Skeletal muscle satellite cell (primary cell): Measurements from ENCODE around the gene SHC2.

Experiments used
- H3K27me3 ChIP-seq: 2 replicates; pipeline ENCODE4 v1.7.0; 2013; ENCODE audit warnings: low read length; ENCODE audit not compliant: control insufficient read depth, insufficient read depth
- H3K36me3 ChIP-seq: 2 replicates; pipeline ENCODE4 v1.7.0; 2013; ENCODE audit warnings: mild to moderate bottlenecking, control low read depth, low read length; ENCODE audit not compliant: insufficient read depth
- H3K4me1 ChIP-seq: 2 replicates; pipeline ENCODE4 v1.7.0; 2013; ENCODE audit warnings: low read length; ENCODE audit not compliant: control insufficient read depth, insufficient read depth
- H3K4me2 ChIP-seq: 2 replicates; pipeline ENCODE4 v1.7.0; 2013; ENCODE audit warnings: mild to moderate bottlenecking, low read length
- H3K4me3 ChIP-seq: 2 replicates; pipeline ENCODE4 v1.7.0; 2013; ENCODE audit warnings: low read length
- H3K9ac ChIP-seq: 2 replicates; pipeline ENCODE4 v1.7.0; 2013; ENCODE audit warnings: mild to moderate bottlenecking, low read depth, low read length, moderate library complexity
- H3K9me3 ChIP-seq: replicated peaks from 2 replicates; pipeline ENCODE4 v1.7.0; 2013; ENCODE audit warnings: mild to moderate bottlenecking, control low read depth, low read length

The SHC2 gene

DNA sequence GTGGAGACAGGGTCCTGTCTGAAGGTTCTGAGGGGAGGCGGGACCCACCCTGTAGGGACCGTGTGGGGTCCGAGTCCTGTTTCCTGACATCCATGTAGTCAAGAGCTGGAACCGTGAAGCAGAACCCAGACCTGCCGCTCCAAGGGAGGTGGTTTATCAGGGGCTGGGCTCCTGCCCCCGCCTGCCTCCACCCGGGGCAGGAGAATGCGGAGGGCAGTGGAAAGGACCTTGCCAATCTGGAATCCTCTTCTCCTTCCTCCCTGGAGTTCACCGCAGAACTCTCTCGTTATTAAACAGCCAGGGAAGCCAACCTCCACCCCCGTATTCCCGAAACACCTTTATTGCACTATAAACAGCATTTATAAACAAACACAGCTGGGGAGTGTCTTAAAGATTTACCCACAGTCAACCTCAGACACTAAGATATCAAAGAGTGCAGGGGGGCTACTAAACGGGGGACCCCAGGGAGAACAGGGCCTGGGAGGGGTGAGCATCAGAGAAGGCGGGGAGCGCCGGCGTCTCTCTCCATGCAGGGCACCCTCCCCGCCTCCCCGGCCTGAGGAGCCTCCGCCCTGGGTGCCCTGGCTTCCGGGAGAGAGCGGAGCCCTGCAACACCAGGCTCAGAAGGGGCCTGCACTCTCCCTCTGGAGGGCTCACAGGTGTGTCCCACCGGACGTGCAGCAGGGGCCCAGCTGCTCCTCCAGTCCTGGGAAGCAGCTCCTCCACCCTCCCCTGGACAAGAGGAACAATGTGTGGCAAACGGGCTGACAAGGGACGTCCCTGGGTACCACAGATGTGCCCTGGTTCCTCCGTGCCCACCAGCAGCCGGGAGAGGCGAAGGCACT, 55.5 kb downstream of the SHC2 start:
- H3K4me1 ChIP-seq, result peaks cover 2% of the 10 kb centered on the region
- H3K4me2 ChIP-seq, result no peak overlapping the region
- H3K27me3 ChIP-seq, result peaks cover 31% of the 10 kb centered on the region
- H3K4me3 ChIP-seq, result no peak overlapping the region
- no peaks in the 10 kb centered on the region for H3K9me3 ChIP-seq
- no peak overlapping the region for H3K9ac ChIP-seq
- H3K36me3 ChIP-seq, result no peaks in the 10 kb centered on the region

DNA sequence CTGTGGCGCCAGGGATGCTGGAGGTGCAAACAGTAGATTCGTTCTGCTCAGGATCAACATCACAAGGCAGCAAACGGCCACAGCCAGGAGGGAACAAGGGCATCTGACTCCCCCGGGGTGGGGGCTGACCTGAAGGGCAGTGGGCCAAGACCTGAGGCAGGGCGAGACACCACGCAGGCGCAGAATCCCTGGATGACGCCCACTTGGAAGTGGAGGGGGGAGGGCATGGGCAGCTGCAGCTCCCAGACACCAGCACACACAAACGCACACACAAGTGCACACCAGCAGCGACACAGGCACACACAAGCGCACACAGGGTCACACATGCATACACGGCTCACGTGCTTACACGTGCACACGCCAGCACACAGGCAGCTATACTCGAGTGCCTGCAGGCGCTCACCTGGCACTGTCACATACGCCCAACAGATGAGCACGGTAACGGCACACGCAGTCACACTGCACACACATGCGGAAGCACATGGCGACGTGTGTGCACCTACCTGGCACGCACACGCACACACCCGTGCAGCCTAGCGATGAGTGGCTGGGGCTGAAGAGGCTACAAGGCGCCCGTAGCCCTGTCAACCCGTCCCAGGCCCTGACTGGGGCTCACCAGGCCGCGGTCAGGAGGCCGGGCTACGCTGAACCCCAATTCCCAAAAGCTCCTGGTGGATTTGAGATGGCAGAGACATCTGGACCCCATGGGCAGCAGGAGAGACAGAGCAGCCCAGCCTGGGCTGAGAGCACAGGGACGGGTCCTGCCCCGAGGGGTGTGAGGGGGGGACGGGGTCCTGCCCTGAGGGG, 57.4 kb downstream of the SHC2 start:
- H3K9ac ChIP-seq, result no peak overlapping the region
- H3K36me3 ChIP-seq, result no peaks in the 10 kb centered on the region
- H3K27me3 ChIP-seq, result peaks cover 19% of the 10 kb centered on the region
- no peak overlapping the region for H3K4me2 ChIP-seq
- H3K9me3 ChIP-seq, result no peaks in the 10 kb centered on the region
- H3K4me3 ChIP-seq, result no peak overlapping the region
- H3K4me1 ChIP-seq, result no peaks in the 10 kb centered on the region

DNA sequence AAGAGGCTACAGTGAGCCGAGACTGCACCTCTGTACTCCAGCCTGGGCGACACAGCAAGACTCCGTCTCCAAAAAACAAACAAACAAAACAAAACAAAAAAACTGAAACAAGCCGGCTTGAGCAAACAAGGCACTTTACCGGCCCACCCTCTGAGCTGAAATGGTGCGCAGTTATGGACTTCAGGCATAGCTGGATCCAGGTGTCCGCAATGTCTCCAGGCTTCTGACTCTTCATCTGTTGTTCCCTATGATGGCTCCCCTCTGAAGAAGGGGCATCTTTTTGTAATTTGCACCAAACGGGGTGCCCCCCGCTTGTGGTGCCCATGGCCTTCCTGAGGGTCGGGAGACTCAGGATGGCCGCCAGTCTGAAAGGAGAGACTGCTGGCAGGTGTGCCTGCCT, 58.0 kb downstream of the SHC2 start:
- Histone ChIP-seq H3K27me3 (peaks cover 19% of the 10 kb centered on the region), H3K9ac (no peak overlapping the region), H3K9me3 (no peaks in the 10 kb centered on the region), H3K4me2 (no peak overlapping the region), H3K4me3 (no peak overlapping the region), H3K4me1 (no peaks in the 10 kb centered on the region), H3K36me3 (no peaks in the 10 kb centered on the region)

DNA sequence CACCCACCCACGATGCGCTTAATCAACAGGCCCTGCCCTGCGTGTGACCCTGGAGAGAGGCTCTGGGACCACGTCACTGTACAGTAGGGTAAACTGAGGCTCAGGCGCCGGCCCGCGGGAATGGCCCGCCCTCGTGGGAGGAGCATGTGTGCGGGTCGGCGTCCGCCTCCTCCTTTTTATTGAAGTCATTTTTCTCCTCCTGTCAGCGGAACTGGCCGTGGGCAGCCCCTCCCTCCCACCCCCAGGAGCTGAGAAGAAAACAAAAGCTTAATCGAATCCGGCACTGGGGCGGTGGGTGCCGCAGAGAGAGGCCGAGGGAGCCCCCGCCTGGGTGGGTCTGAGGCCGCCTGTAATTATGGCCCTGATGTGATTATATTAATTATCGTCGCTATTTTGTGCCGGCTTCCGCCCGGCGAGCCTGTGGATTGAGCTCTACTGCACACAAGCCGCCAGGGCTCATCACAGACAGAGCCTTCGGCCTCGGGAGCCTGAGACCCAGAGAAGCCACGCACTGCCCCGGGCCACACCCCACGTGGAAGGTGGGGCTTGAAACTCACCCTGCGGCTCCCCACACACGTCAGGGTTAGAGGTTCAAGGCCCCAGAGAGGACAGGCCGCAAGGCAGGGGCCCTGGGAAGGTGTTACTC, 58.8 kb downstream of the SHC2 start:
- peaks cover 19% of the 10 kb centered on the region for H3K27me3 ChIP-seq
- no peak overlapping the region for H3K4me3 ChIP-seq
- no peaks in the 10 kb centered on the region for H3K4me1 ChIP-seq
- H3K36me3 ChIP-seq, result no peaks in the 10 kb centered on the region
- no peak overlapping the region for H3K4me2 ChIP-seq
- H3K9me3 ChIP-seq, result no peaks in the 10 kb centered on the region
- no peak overlapping the region for H3K9ac ChIP-seq

DNA sequence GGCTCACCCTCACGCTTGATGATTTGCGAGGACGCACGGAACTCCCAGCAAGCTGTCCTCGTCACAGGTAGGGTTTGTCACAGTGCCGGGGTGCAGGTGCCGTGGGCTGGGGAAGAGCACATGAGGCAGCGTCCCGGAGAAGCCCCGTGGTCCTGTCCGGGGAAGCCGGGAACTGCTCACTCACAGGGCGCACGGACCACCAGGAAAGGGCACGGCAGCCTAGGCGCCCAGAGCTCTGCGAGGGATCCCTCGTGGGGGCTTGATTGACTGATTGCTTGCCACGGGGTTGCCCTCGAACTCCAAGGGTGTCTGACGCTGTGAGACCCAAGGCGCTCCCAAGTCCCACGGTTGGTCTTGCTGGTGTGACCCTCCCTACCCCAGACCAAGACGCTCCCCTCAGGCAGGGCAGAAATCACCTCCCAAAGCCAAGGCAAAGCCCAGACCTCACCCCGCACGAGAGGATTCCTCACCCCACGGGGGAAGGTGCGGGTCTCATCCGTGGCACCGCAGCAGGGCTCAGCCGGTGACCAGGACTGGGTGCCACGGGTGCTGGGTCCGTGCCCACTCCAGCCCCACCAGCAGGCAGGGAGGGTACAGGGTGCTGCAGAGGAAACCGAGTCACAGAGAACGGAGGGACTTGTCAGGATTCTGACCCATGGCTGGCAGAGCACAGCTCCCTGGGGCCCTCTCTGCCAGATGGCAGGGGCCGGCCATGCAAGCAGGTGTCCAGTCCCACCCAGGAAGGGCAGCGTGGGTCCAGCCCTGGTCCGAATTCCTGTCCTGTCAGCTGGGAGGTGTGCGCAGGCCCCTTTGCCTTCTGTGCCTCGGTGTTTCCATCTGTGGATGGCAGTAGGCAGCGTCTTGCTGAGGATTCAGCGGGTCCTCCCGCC, 59.6 kb downstream of the SHC2 start:
- Histone ChIP-seq H3K4me1 (no peaks in the 10 kb centered on the region), H3K27me3 (peaks cover 15% of the 10 kb centered on the region), H3K9me3 (no peaks in the 10 kb centered on the region), H3K36me3 (no peaks in the 10 kb centered on the region), H3K4me2 (no peak overlapping the region), H3K4me3 (no peak overlapping the region), H3K9ac (no peak overlapping the region)

DNA sequence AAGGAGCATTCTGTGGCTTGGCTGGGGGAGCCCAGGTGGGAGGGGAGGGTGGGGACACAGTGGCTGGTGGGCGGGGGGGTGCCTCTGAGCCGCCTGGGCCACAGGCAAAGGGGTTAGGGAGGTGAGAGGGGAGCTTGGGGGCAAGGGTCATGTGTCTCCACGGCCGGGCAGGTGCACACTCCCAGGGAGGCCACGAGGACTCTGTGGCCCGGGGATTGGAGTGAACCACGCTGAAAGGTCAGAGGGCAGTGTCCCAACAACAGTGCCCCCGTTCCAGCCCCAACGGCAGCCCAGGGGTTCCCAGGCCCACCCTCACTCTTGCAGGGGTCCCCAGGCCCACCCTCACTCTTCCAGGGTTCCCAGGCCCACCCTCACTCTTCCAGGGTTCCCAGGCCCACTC, 61.5 kb downstream of the SHC2 start:
- no peaks in the 10 kb centered on the region for H3K36me3 ChIP-seq
- H3K9ac ChIP-seq, result no peak overlapping the region
- peaks cover 6% of the 10 kb centered on the region for H3K27me3 ChIP-seq
- no peak overlapping the region for H3K4me3 ChIP-seq
- H3K9me3 ChIP-seq, result no peaks in the 10 kb centered on the region
- H3K4me2 ChIP-seq, result no peak overlapping the region
- H3K4me1 ChIP-seq, result no peaks in the 10 kb centered on the region

DNA sequence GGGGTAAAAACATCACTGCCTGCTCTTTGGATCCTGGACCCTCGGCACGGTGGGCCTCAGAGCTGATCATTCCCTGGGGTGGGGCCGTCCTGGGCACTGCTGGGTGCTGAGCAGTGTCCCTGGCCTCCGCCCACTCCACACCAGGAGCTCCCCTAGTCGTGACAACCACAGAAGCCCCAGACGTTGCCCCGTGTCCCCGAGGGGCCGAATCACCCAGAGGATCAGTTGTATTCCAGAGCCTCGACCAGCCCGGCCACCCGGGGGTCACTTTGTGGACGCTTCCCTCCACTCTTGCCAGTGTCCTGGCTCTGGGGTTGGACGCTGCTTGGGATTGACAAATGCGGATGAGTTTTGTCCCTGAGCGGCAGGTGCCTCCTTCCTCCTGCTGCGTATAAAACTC, 62.1 kb downstream of the SHC2 start:
- H3K4me2 ChIP-seq, result no peak overlapping the region
- no peaks in the 10 kb centered on the region for H3K4me1 ChIP-seq
- H3K9me3 ChIP-seq, result no peaks in the 10 kb centered on the region
- peaks cover 6% of the 10 kb centered on the region for H3K27me3 ChIP-seq
- H3K36me3 ChIP-seq, result no peaks in the 10 kb centered on the region
- no peak overlapping the region for H3K4me3 ChIP-seq
- no peak overlapping the region for H3K9ac ChIP-seq

DNA sequence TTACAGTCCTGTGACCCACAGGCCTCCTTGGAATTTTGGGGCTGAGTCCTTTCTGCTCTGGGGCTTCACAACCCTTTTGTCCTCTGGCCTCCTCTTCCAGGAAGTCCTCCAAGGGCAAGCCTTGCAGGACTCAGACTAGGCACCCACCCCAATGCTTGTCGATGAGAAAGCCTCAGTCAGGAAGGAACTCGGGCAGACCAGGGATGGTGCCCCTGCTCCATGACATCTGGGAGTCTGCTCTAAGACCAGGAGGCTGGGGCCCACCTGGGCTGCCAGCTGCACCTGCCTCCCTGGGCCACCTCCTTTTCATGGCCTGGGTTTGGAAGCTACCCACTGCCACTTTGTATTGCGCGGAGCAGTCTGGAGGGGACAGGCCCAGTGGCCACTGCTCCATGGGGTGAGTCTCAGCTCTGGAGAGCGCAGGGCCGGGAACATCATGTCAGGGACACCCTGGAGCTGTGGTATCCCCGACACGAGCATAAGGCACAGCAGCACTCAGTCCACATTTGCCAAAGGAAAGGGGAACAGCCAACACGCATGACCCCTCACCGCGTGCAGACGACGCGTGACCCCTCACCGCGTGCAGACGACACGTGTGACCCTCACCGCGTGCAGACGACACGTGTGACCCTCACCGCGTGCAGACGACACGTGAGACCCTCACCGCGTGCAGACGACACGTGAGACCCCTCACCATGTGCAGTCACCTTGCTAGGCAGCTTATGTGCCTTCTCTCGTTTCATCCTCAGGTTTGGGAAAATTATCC, 62.7 kb downstream of the SHC2 start:
- Histone ChIP-seq H3K4me2 (no peak overlapping the region), H3K4me1 (no peaks in the 10 kb centered on the region), H3K27me3 (peaks cover 5% of the 10 kb centered on the region), H3K9me3 (peaks cover 2% of the 10 kb centered on the region), H3K4me3 (no peak overlapping the region), H3K36me3 (no peaks in the 10 kb centered on the region), H3K9ac (no peak overlapping the region)

DNA sequence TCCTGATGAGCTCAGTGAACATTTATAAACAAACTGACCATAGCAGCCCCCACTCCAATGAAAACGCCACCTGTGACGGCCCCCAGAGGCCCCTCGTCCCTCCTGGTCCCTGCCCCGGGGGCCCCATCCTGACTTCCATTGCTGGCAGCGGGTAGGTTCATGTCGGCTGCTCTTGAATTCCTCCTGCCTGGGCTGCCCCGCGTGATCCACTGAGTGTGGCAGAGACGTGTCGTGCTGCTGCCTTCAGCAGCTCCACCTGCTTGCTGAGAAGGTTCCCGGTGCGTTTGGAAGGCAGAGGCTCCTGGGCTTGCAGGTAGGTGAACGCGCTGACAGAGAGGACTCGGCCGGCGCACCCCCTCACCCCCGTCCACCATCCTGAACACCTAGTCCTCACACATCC, 63.5 kb downstream of the SHC2 start:
- Histone ChIP-seq H3K27me3 (peaks cover 2% of the 10 kb centered on the region), H3K4me2 (no peak overlapping the region), H3K4me1 (no peaks in the 10 kb centered on the region), H3K36me3 (no peaks in the 10 kb centered on the region), H3K9me3 (peaks cover 5% of the 10 kb centered on the region), H3K9ac (no peak overlapping the region), H3K4me3 (no peak overlapping the region)

DNA sequence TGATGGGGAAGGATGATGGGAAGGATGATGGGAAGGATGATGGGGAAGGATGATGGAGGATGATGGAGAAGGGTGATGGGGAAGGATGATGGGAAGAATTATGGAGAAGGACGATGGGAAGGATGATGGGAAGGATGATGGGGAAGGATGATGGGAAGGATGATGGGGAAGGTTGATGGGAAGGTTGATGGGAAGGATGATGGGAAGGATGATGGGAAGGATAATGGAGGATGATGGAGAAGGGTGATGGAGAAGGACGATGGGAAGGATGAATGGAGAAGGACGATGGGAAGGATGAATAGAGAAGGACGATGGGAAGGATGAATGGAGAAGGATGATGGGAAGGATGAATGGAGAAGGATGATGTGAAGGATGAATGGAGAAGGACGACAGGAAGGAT, 65.4 kb downstream of the SHC2 start:
- H3K9me3 ChIP-seq, result peaks cover 5% of the 10 kb centered on the region
- H3K36me3 ChIP-seq, result no peaks in the 10 kb centered on the region
- no peak overlapping the region for H3K4me2 ChIP-seq
- no peak overlapping the region for H3K4me3 ChIP-seq
- H3K27me3 ChIP-seq, result no peaks in the 10 kb centered on the region
- H3K4me1 ChIP-seq, result no peaks in the 10 kb centered on the region
- H3K9ac ChIP-seq, result no peak overlapping the region
